IPS-NIHi11 (cell line): Measurements from ENCODE around the gene ZFC3H1.

Experiments
- DNase-seq: peaks from one replicate; pipeline ENCODE4 v3.0.0; 2012; ENCODE audit warnings: mixed read lengths, low spot score

ZFC3H1 gene

GRCh38 chr12:71684081-71684480 is 20.4 kb upstream of the ZFC3H1 start:
- no peak for DNase-seq

GRCh38 chr12:71683633-71684032 is 20.0 kb upstream of the ZFC3H1 start:
- no peak for DNase-seq

GRCh38 chr12:71682466-71682865 is 18.8 kb upstream of the ZFC3H1 start:
- DNase-seq: no peak

GRCh38 chr12:71671816-71672215 is 8.2 kb upstream of the ZFC3H1 start:
- no peak for DNase-seq

- DNase-seq: no peak
These were observed 7.7 kb upstream of the ZFC3H1 start for GRCh38 chr12:71671311-71671710.

GRCh38 chr12:71666259-71666658 is 2.6 kb upstream of the ZFC3H1 start:
- no peak for DNase-seq

GRCh38 chr12:71665090-71665463 is 1.4 kb upstream of the ZFC3H1 start:
- no peak for DNase-seq

GRCh38 chr12:71664411-71665089 is 902 bp upstream of the ZFC3H1 start:
- DNase-seq: no peak

- peak; percentile 35 for DNase-seq
These were observed 643 bp downstream of the ZFC3H1 start for GRCh38 chr12:71662849-71663560.

GRCh38 chr12:71661977-71662530 is 1.6 kb downstream of the ZFC3H1 start:
- DNase-seq: no peak

GRCh38 chr12:71656740-71657139 is 6.9 kb downstream of the ZFC3H1 start:
- DNase-seq: no peak

- no peak for DNase-seq
These were observed 7.7 kb downstream of the ZFC3H1 start for GRCh38 chr12:71655907-71656306.

- no peak for DNase-seq
These were observed 8.2 kb downstream of the ZFC3H1 start for GRCh38 chr12:71655495-71655894.

- no peak for DNase-seq
These were observed 9.4 kb downstream of the ZFC3H1 start for GRCh38 chr12:71654200-71654599.

- no peak for DNase-seq
These were observed 10.5 kb downstream of the ZFC3H1 start for GRCh38 chr12:71653137-71653536.

- no peak for DNase-seq
These were observed 11.0 kb downstream of the ZFC3H1 start for GRCh38 chr12:71652656-71653055.

- no peak for DNase-seq
These were observed 14.2 kb downstream of the ZFC3H1 start for GRCh38 chr12:71649401-71649800.

- DNase-seq: no peak
These were observed 15.1 kb downstream of the ZFC3H1 start for GRCh38 chr12:71648537-71648936.

GRCh38 chr12:71646512-71646911 is 17.1 kb downstream of the ZFC3H1 start:
- DNase-seq: no peak

GRCh38 chr12:71645268-71645667 is 18.4 kb downstream of the ZFC3H1 start:
- no peak for DNase-seq

- no peak for DNase-seq
These were observed 21.4 kb downstream of the ZFC3H1 start for GRCh38 chr12:71642264-71642663.

GRCh38 chr12:71641390-71641789 is 22.3 kb downstream of the ZFC3H1 start:
- no peak for DNase-seq

GRCh38 chr12:71640316-71640715 is 23.3 kb downstream of the ZFC3H1 start:
- DNase-seq: no peak

- DNase-seq: peak; percentile 14
These were observed 24.3 kb downstream of the ZFC3H1 start for GRCh38 chr12:71639341-71639760.
